Activated B cell treated with CpG ODN at 0.5 μM for 24 hours (primary cell): ENCODE data around the gene OR2K2. TPM values are rescaled to one million over a fixed set of nuclear protein-coding genes. Genes with fewer than 3 reads are reported as not detected.
"Not testable (repeated sequence)": the region's sequence is repeated elsewhere in the genome, so short reads cannot be mapped to it uniquely, and the experiment has no call there.

Source experiments
- ATAC-seq: fragments of 200-7000 bp; cut with Tn5 transposase; one replicate; pipeline ENCODE4 v1.10.0; 2021; ENCODE audit warnings: low read depth, mild to moderate bottlenecking, moderate library complexity
- CTCF ChIA-PET: fragments of 350-600 bp; sonication (Branson Sonifier 250); formaldehyde crosslinking; loops from one replicate; lab custom pipeline; 2021; ENCODE audit warnings: antibody characterized with exemption; lab: Charles Lee
- POLR2A ChIA-PET: fragments of 350-600 bp; sonication (Branson Sonifier 250); formaldehyde crosslinking; loops from one replicate; lab custom pipeline; 2021; ENCODE audit warnings: antibody characterized with exemption; lab: Charles Lee
- DNase-seq: peaks from one replicate; pipeline ENCODE4 v3.0.0; 2022
- H3K27ac Mint-ChIP-seq: one replicate; pipeline ENCODE4 v1.8.0; 2020; ENCODE audit warnings: mixed read lengths
- H3K27me3 Mint-ChIP-seq: one replicate; pipeline ENCODE4 v1.8.0; 2021; ENCODE audit warnings: mixed read lengths
- H3K36me3 Mint-ChIP-seq: one replicate; pipeline ENCODE4 v1.8.0; 2021; ENCODE audit warnings: low read depth, mixed read lengths
- H3K4me1 Mint-ChIP-seq: one replicate; pipeline ENCODE4 v1.8.0; 2021; ENCODE audit warnings: mixed read lengths
- H3K4me3 Mint-ChIP-seq: one replicate; pipeline ENCODE4 v1.8.0; 2020; ENCODE audit warnings: mild to moderate bottlenecking, mixed read lengths
- H3K9me3 Mint-ChIP-seq: one replicate; pipeline ENCODE4 v1.8.0; 2020; ENCODE audit warnings: mixed read lengths
- CTCF ChIP-seq: fragments of 200-600 bp; IDR thresholded peaks from one replicate; pipeline ENCODE4 v1.8.0; 2022; ENCODE audit warnings: antibody characterized with exemption, mild to moderate bottlenecking
- intact Hi-C: fragments of 100-400 bp; cut with micrococcal nuclease; formaldehyde crosslinking; loops from one replicate; pipeline ENCODE4 v1.15.1; 2024
- total RNA-seq: library from RNA; stranded (reverse); gene quantifications from 2 replicates; pipeline ENCODE4 v1.2.3, GENCODE V29; 2022

Gene OR2K2
- total RNA-seq, 1 donor from 2014 or later: not detected

DNA sequence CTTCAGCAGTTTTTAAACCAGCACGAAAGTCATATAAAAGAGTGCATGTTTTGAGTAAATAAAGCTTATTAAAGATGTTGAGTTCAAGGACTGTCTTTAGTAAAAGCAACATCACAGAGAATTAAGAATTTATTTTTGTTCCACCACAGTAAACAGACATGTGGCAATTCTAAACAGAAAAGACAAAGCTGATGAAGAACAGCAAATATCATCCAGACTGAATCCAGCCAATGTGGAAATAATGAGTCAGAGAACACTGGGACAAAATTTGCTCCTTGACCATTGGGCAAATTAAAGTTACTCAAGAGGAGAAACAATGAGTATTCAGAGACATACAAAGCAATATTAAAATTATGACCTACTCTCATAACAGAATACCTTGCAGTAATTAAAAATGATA, 28.8 kb downstream of the OR2K2 start:
- CTCF ChIA-PET: no interaction called here
- H3K9me3 Mint-ChIP-seq: peaks cover 6% of the 10 kb centered on the region
- intact Hi-C loops: loop anchor here (5.0 kb wide), 1 partner anchor 1119 kb away; no protein-coding TSS in a partner anchor

GRCh38 chr9:111300140-111300735, 29.8 kb downstream of the OR2K2 start:
- Mint-ChIP-seq H3K27me3 (no peaks in the 10 kb centered on the region), H3K4me3 (no peak overlapping the region), H3K9me3 (peaks cover 6% of the 10 kb centered on the region), H3K27ac (no peak overlapping the region), H3K36me3 (no peaks in the 10 kb centered on the region), H3K4me1 (no peaks in the 10 kb centered on the region)
- POLR2A ChIA-PET: no interaction called here
- CTCF ChIA-PET: no interaction called here
- intact Hi-C loops: loop anchor here (5.0 kb wide), 1 partner anchor 1118 kb away; no protein-coding TSS in a partner anchor
- TF ChIP-seq CTCF: no peak
- no peak for DNase-seq
- no peak for ATAC-seq

More for the DNA sequence above, 28.8 kb downstream of the OR2K2 start:
- DNase-seq: no peak
- TF ChIP-seq CTCF: no peak
- no peak for ATAC-seq
- Mint-ChIP-seq H3K36me3 (no peaks in the 10 kb centered on the region), H3K4me1 (no peaks in the 10 kb centered on the region), H3K27me3 (no peaks in the 10 kb centered on the region), H3K27ac (no peak overlapping the region), H3K4me3 (no peak overlapping the region)
- POLR2A ChIA-PET: no interaction called here

DNA sequence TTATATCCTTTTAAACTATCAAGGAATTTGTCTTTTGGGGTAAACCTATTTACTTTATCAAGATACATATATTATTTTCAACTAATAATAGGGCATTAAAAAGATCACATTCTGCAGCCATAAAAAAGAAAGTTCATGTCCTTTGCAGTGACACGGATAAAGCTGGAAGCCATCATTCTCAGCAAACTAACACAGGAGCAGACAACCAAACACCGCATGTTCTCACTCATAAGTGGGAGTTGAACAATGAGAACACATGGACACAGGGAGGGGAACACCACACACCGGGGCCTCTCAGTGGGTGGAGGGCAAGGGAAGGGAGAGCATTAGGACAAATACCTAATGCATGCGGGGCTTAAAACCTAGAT, 30.4 kb downstream of the OR2K2 start:
- H3K27me3 Mint-ChIP-seq, H3K27ac Mint-ChIP-seq, intact Hi-C loops, CTCF ChIA-PET, POLR2A ChIA-PET, H3K4me3 Mint-ChIP-seq, DNase-seq, H3K36me3 Mint-ChIP-seq, H3K9me3 Mint-ChIP-seq, H3K4me1 Mint-ChIP-seq, ATAC-seq: not testable (repeated sequence)

- ChIA-PET POLR2A (no interaction called here), CTCF (no interaction called here)
- no peak overlapping the region for H3K27ac Mint-ChIP-seq
- H3K4me3 Mint-ChIP-seq: no peak overlapping the region
- H3K4me1 Mint-ChIP-seq: no peaks in the 10 kb centered on the region
- no peaks in the 10 kb centered on the region for H3K27me3 Mint-ChIP-seq
- no peak for TF ChIP-seq CTCF
- DNase-seq (no peak), ATAC-seq (no peak)
- peaks cover 6% of the 10 kb centered on the region for H3K9me3 Mint-ChIP-seq
- H3K36me3 Mint-ChIP-seq: no peaks in the 10 kb centered on the region
- intact Hi-C loops: no loop called here
Observed at GRCh38 chr9:111298731-111299598, 31.1 kb downstream of the OR2K2 start.

GRCh38 chr9:111298111-111298510, 31.9 kb downstream of the OR2K2 start:
- Mint-ChIP-seq H3K27ac (no peak overlapping the region), H3K4me3 (no peak overlapping the region), H3K9me3 (peaks cover 6% of the 10 kb centered on the region), H3K4me1 (no peaks in the 10 kb centered on the region), H3K27me3 (no peaks in the 10 kb centered on the region), H3K36me3 (no peaks in the 10 kb centered on the region)
- CTCF ChIA-PET: no interaction called here
- POLR2A ChIA-PET: no interaction called here
- no peak for DNase-seq
- ATAC-seq: no peak
- intact Hi-C loops: no loop called here
- TF ChIP-seq CTCF: no peak
